Kidney epithelial cell (primary cell): ENCODE results near the gene FBXO33. TPM values are rescaled to one million over a fixed set of nuclear protein-coding genes. Genes with fewer than 3 reads are reported as not detected.
"Not testable (repeated sequence)": the region's sequence is repeated elsewhere in the genome, so short reads cannot be mapped to it uniquely, and the experiment has no call there.

Experiments used
- DNase-seq: peaks from one replicate; pipeline ENCODE4 v3.0.0-alpha.2; 2010; ENCODE audit warnings: low read depth
- H3K27me3 ChIP-seq: 2 replicates; pipeline ENCODE4 v1.6.0; 2011; ENCODE audit warnings: low read length; ENCODE audit not compliant: control insufficient read depth, insufficient read depth
- H3K36me3 ChIP-seq: 2 replicates; pipeline ENCODE4 v1.5.1; 2011; ENCODE audit warnings: low read length; ENCODE audit not compliant: control insufficient read depth, insufficient read depth
- H3K4me3 ChIP-seq: 2 replicates; pipeline ENCODE4 v1.5.1; 2011; ENCODE audit warnings: low read depth, mild to moderate bottlenecking, control low read depth, low read length
- total RNA-seq: library from RNA; depleted of rRNA; stranded (reverse); fragments of >200 nt; gene quantifications from 2 replicates; pipeline ENCODE4 v1.2.3, GENCODE V29; 2015
- TF ChIP-seq, protein P1 (sequence below): IDR thresholded peaks from 2 replicates; pipeline ENCODE4 v1.5.1; 2011; ENCODE audit warnings: mild to moderate bottlenecking, moderate library complexity, low read length, control low read depth, inconsistent platforms; ENCODE audit not compliant: insufficient read depth, poor library complexity, severe bottlenecking

Gene FBXO33
- total RNA-seq, 1 donor from 2014 or later: 13.7 TPM

- Histone ChIP-seq H3K4me3 (no peak overlapping the region), H3K27me3 (no peaks in the 10 kb centered on the region)
- DNase-seq: no peak
These were observed 64.9 kb downstream of the FBXO33 start for GRCh38 chr14:39367387-39367751.

GRCh38 chr14:39366460-39367386 is 65.5 kb downstream of the FBXO33 start:
- TF ChIP-seq, protein P1, sequence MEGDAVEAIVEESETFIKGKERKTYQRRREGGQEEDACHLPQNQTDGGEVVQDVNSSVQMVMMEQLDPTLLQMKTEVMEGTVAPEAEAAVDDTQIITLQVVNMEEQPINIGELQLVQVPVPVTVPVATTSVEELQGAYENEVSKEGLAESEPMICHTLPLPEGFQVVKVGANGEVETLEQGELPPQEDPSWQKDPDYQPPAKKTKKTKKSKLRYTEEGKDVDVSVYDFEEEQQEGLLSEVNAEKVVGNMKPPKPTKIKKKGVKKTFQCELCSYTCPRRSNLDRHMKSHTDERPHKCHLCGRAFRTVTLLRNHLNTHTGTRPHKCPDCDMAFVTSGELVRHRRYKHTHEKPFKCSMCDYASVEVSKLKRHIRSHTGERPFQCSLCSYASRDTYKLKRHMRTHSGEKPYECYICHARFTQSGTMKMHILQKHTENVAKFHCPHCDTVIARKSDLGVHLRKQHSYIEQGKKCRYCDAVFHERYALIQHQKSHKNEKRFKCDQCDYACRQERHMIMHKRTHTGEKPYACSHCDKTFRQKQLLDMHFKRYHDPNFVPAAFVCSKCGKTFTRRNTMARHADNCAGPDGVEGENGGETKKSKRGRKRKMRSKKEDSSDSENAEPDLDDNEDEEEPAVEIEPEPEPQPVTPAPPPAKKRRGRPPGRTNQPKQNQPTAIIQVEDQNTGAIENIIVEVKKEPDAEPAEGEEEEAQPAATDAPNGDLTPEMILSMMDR: no peak
- no peak overlapping the region for H3K4me3 ChIP-seq
- DNase-seq: no peak
- H3K36me3 ChIP-seq: no peaks in the 10 kb centered on the region
- no peaks in the 10 kb centered on the region for H3K27me3 ChIP-seq

More at GRCh38 chr14:39367387-39367751, 64.9 kb downstream of the FBXO33 start:
- H3K36me3 ChIP-seq: no peaks in the 10 kb centered on the region
- TF ChIP-seq, protein P1: no peak

DNA sequence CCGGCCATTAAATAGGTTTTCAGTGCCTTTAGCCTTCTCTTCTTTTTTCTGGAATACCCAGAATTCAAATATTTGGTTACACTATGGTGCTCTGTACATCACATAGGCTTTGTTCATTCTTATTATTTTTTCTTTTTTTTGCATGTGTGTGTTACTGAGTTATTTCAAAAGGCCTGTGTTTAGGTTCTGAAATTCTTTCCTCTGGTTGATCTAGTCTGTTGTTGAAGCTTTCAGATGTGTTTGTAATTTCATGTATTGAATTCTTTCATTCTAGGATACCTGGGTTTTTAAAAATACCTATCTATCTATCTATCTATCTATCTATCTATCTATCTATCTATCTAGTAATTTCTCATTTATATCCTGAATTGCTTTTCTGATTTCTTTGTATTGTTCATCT is 66.9 kb downstream of the FBXO33 start:
- no peaks in the 10 kb centered on the region for H3K36me3 ChIP-seq
- H3K4me3 ChIP-seq: no peak overlapping the region
- no peaks in the 10 kb centered on the region for H3K27me3 ChIP-seq
- TF ChIP-seq, protein P1: no peak
- no peak for DNase-seq

DNA sequence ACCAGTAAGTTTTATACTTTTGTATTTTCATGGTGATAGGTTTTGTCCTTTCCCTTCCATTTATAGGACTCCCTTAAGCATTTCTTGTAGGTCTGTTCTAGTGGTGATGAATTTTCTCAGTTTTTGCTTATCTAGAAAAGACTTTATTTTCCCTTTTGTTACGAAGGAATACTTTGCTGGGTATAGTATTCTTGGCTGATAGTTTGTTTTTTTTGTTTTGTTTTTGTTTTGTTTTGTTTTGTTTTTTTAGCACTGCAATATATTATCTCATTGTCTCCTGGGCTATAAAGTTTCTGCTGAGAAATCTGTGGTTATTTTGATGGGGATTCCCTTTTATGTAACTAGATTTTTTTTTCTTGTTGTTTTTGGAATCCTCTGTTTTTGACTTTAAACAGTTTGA is 67.7 kb downstream of the FBXO33 start:
- Histone ChIP-seq H3K27me3 (no peaks in the 10 kb centered on the region), H3K36me3 (no peaks in the 10 kb centered on the region), H3K4me3 (no peak overlapping the region)
- TF ChIP-seq, protein P1: no peak
- DNase-seq: no peak

- not testable (repeated sequence) for H3K27me3 ChIP-seq
These were observed 70.7 kb downstream of the FBXO33 start for GRCh38 chr14:39361556-39361955.

GRCh38 chr14:39360316-39360715 is 71.9 kb downstream of the FBXO33 start:
- H3K4me3 ChIP-seq: no peak overlapping the region
- DNase-seq: no peak
- H3K27me3 ChIP-seq: no peaks in the 10 kb centered on the region
- H3K36me3 ChIP-seq: no peaks in the 10 kb centered on the region
- TF ChIP-seq, protein P1: no peak

More at GRCh38 chr14:39361556-39361955, 70.7 kb downstream of the FBXO33 start:
- not testable (repeated sequence) for H3K4me3 ChIP-seq, H3K36me3 ChIP-seq, DNase-seq

GRCh38 chr14:39359069-39359468 is 73.2 kb downstream of the FBXO33 start:
- not testable (repeated sequence) for H3K4me3 ChIP-seq, H3K36me3 ChIP-seq, DNase-seq, H3K27me3 ChIP-seq
